KMS-11 (cell line): ENCODE data around the gene TECR.

Experiments
- H2AFZ ChIP-seq: fragments of 200-600 bp; sonication (generic); 2 replicates; pipeline ENCODE4 v1.6.1; 2016; ENCODE audit warnings: antibody characterized with exemption, mixed run types, low read depth
- H3K27ac ChIP-seq: fragments of 200-600 bp; sonication (generic); 2 replicates; pipeline ENCODE4 v1.6.1; 2016; ENCODE audit warnings: mild to moderate bottlenecking, mixed run types
- H3K27me3 ChIP-seq: fragments of 200-600 bp; sonication (generic); 2 replicates; pipeline ENCODE4 v1.6.1; 2017; ENCODE audit warnings: mild to moderate bottlenecking, low read depth, mixed run types, moderate library complexity; ENCODE audit not compliant: insufficient read depth
- H3K36me3 ChIP-seq: fragments of 200-600 bp; sonication (generic); 2 replicates; pipeline ENCODE4 v1.6.1; 2017; ENCODE audit warnings: mild to moderate bottlenecking, mixed run types; ENCODE audit not compliant: insufficient read depth
- H3K4me1 ChIP-seq: fragments of 200-600 bp; sonication (generic); 2 replicates; pipeline ENCODE4 v1.6.1; 2016; ENCODE audit warnings: mild to moderate bottlenecking, low read depth, mixed run types; ENCODE audit not compliant: poor library complexity, severe bottlenecking
- H3K4me2 ChIP-seq: fragments of 200-600 bp; sonication (generic); 2 replicates; pipeline ENCODE4 v1.7.0; 2016; ENCODE audit warnings: mild to moderate bottlenecking, mixed run types
- H3K4me3 ChIP-seq: fragments of 200-600 bp; sonication (generic); IDR thresholded peaks from 2 replicates; pipeline ENCODE4 v1.6.1; 2017; ENCODE audit warnings: low read depth, low read length, mixed read lengths; ENCODE audit not compliant: insufficient read depth
- H3K79me2 ChIP-seq: fragments of 200-600 bp; sonication (generic); 2 replicates; pipeline ENCODE4 v1.6.1; 2016; ENCODE audit warnings: low read depth, mixed run types; ENCODE audit not compliant: insufficient read depth
- H3K9ac ChIP-seq: fragments of 200-600 bp; sonication (generic); 2 replicates; pipeline ENCODE4 v1.6.1; 2016; ENCODE audit warnings: mild to moderate bottlenecking, mixed run types
- H4K20me1 ChIP-seq: fragments of 200-600 bp; sonication (generic); 2 replicates; pipeline ENCODE4 v1.6.1; 2016; ENCODE audit warnings: mild to moderate bottlenecking, mixed run types; ENCODE audit not compliant: insufficient read depth
- TF ChIP-seq, protein P1 (sequence below): fragments of 200-600 bp; sonication (generic); conservative IDR thresholded peaks from 2 replicates; pipeline ENCODE4 v1.6.1; 2017; ENCODE audit warnings: low read depth, mild to moderate bottlenecking, antibody characterized with exemption, low read length, moderate library complexity, mixed read lengths

The TECR gene, protein sequence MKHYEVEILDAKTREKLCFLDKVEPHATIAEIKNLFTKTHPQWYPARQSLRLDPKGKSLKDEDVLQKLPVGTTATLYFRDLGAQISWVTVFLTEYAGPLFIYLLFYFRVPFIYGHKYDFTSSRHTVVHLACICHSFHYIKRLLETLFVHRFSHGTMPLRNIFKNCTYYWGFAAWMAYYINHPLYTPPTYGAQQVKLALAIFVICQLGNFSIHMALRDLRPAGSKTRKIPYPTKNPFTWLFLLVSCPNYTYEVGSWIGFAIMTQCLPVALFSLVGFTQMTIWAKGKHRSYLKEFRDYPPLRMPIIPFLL

DNA sequence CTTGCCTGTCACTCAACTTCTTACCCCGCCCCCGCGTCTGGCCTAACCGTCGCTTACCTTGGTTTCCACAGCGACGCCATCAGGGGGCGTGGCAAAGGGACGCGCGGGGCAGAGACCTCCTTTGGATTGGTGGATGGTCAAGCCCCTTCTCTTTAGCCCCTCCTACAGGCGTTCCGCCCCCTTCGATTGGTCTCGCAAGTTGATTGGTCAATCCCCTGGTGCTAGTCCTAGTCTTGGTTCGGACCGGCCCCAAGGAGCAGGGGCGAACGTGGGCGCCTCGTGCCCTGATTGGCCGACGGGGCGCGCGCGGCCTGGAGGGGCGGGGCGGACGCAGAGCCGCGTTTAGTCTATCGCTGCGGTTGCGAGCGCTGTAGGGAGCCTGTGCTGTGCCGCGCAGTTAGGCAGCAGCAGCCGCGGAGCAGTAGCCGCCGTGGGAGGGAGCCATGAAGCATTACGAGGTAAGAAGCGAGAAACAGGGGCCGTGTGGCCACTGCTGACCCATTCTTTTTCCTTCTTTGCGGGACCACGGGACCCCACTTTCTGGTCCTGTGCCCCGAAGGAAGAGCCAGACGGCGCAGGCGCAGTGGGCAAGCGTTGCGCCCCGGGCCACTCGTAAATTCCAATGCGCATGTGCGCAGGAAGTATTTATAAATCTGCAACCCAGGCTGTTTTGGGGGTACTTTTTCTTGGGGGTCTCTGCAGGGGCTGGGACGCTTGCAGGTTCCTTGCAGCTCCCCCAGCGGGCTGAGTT, at the start of gene TECR:
TECR (plus strand) TSS at position 341 of the 751 bp plus-strand sequence; CDS start at position 444, 103 bp downstream.
- peak within 1 kb of the TSS; percentile 68 for H3K9ac ChIP-seq
- H4K20me1 ChIP-seq: no peaks in the 10 kb centered on the region
- H3K36me3 ChIP-seq: no peaks in the 10 kb centered on the region
- H3K27ac ChIP-seq: peak within 1 kb of the TSS; percentile 49
- H3K79me2 ChIP-seq: peaks cover 30% of the 10 kb centered on the region
- TF ChIP-seq, protein P1, sequence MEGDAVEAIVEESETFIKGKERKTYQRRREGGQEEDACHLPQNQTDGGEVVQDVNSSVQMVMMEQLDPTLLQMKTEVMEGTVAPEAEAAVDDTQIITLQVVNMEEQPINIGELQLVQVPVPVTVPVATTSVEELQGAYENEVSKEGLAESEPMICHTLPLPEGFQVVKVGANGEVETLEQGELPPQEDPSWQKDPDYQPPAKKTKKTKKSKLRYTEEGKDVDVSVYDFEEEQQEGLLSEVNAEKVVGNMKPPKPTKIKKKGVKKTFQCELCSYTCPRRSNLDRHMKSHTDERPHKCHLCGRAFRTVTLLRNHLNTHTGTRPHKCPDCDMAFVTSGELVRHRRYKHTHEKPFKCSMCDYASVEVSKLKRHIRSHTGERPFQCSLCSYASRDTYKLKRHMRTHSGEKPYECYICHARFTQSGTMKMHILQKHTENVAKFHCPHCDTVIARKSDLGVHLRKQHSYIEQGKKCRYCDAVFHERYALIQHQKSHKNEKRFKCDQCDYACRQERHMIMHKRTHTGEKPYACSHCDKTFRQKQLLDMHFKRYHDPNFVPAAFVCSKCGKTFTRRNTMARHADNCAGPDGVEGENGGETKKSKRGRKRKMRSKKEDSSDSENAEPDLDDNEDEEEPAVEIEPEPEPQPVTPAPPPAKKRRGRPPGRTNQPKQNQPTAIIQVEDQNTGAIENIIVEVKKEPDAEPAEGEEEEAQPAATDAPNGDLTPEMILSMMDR: 0 out of 2 replicates have a peak, but pooled peaks have one; percentile 14
- H3K4me1 ChIP-seq: peaks cover 15% of the 10 kb centered on the region
- no peaks in the 10 kb centered on the region for H3K27me3 ChIP-seq
- no peak within 1 kb of the TSS for H3K4me3 ChIP-seq
- H3K4me2 ChIP-seq: peak within 1 kb of the TSS; percentile 71
- peak within 1 kb of the TSS; percentile 90 for H2AFZ ChIP-seq

DNA sequence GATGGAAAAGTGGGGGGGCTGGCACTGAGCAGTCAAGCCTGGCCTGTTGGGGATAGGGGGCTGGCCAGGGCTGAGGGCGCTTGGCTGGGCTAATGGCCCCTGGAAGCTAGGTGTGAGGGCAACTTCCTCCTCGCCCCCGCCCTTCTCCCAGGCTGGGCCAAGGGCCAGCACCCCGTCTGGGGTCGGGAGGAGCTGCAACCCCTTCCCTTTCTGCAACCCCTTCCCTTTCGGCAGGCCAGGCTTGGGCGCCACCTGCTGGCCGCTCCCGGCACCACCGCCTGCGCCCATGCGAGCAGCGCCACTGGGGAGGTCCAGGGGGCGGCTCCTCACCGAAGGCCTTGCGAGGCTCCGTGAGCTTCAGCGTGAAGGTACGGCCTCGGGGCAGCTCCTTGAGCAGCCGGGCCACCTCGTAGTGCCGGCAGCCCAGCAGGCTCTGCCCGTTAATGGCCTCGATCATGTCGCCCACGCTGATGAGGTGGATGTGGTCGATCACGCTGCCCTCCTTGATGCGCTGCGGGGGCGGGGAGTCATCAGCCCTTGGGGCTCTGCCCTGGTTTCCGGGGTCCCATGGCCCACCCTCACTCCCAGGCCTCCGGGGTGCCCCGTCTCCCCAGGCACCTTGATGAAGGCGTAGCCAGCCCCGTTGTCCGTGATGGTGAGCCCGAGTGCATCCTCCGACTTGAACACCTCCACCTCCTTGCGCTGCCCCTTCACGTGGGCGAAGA, 49.3 kb upstream of the TECR start:
- Histone ChIP-seq H3K4me2 (no peak overlapping the region), H3K9ac (no peak overlapping the region), H3K4me3 (no peak overlapping the region), H4K20me1 (no peaks in the 10 kb centered on the region), H3K36me3 (no peaks in the 10 kb centered on the region), H3K4me1 (no peaks in the 10 kb centered on the region), H2AFZ (no peak overlapping the region), H3K27ac (no peak overlapping the region), H3K27me3 (no peaks in the 10 kb centered on the region), H3K79me2 (no peaks in the 10 kb centered on the region)
- TF ChIP-seq, protein P1: peak; percentile 68

GRCh38 chr19:14480700-14481079, 48.7 kb upstream of the TECR start:
- Histone ChIP-seq H3K36me3 (no peaks in the 10 kb centered on the region), H3K79me2 (no peaks in the 10 kb centered on the region), H3K27me3 (no peaks in the 10 kb centered on the region), H3K4me1 (no peaks in the 10 kb centered on the region), H3K4me2 (no peak overlapping the region), H4K20me1 (no peaks in the 10 kb centered on the region), H3K4me3 (no peak overlapping the region), H3K27ac (no peak overlapping the region), H3K9ac (no peak overlapping the region), H2AFZ (no peak overlapping the region)
- TF ChIP-seq, protein P1: no peak

GRCh38 chr19:14482172-14482941, 47.0 kb upstream of the TECR start:
- H3K36me3 ChIP-seq: no peaks in the 10 kb centered on the region
- no peaks in the 10 kb centered on the region for H4K20me1 ChIP-seq
- TF ChIP-seq, protein P1: no peak
- H3K27me3 ChIP-seq: no peaks in the 10 kb centered on the region
- no peaks in the 10 kb centered on the region for H3K79me2 ChIP-seq
- no peak overlapping the region for H3K27ac ChIP-seq
- H3K9ac ChIP-seq: no peak overlapping the region
- H2AFZ ChIP-seq: no peak overlapping the region
- no peak overlapping the region for H3K4me3 ChIP-seq
- H3K4me2 ChIP-seq: no peak overlapping the region
- H3K4me1 ChIP-seq: no peaks in the 10 kb centered on the region
